NK-92 (cell line): ENCODE data around the gene MTNR1B.

Experiments used
- DNase-seq: peaks from one replicate; lab custom pipeline; 2025; ENCODE audit not compliant: unreplicated experiment; lab: John Stamatoyannopoulos, UW

The MTNR1B gene

DNA sequence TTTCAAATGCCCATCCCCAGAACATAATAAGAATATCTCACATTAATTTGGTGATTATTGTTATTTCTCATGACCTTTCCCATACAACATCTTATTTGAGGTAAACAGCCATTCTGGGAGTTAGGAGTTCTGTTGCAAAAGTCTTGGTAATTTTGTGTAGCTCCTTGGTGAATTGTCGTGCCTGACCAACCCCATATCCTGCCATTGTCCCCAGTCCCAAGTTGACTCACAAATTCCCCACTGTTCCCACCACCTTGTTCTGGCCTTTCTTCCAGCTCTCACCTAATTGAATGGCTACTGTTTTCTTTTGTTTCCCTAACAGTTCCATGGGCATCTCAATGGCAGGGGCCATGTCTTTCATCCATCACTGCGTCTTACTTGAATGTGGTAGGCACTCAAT lies 8.0 kb downstream of the MTNR1B start:
- DNase-seq: no peak

DNA sequence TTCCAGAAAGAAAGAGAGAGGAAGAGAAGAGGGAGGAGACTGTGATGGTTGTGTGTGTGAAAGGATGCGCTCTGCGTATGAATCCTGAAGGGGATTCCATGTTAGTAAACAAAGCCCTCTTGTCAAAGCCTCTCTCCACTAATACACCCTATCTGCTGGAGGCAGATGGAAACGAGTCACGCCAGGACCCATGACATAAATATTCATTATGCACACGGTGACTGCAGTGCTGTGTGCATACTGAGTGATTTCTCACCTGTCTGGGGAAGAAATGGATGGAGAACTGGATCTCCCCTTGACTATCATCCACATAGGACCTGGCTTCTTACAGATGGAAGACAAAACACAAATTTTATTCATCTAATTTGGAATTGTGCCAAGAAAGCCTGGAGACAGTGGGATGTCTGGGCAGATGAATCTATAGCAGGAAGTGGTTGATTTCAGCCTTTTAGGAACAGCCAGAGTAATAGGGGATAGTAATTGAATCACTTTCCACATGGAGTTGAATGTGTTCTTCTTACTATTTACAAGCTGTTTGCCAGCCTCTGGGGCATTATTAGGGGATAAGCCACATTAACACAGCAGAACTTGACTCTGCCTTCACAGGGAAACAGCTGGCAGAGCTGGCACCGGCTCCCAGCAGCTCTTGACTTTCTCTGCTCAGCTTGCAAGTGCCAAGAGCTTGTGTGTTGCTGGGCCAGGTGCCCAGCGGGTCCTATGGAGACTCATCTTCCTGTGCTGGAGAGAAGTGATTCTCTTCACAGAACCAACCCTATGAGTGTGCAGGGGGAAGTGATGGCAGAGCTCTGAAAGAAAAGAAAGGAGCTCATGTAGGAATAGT lies 9.0 kb downstream of the MTNR1B start:
- DNase-seq: no peak

DNA sequence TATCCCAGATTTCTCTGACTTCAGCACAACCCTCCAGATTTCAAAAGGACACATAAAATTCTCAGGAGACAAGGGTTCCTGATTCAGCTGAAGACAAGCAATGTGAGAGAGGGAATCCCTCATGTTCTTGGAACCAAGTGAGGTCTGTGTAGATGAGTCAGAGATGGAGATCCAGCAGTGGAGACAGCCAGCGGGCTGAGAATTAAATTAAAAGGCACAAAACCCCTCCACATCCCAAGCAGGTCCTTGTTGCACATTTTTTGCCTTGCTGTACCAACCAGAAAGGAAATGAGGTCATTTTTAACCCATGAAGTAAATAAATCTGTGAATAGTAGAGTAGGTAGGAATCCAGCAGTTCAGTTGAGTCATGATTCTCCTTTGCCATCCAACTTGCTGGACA lies 9.7 kb downstream of the MTNR1B start:
- no peak for DNase-seq

DNA sequence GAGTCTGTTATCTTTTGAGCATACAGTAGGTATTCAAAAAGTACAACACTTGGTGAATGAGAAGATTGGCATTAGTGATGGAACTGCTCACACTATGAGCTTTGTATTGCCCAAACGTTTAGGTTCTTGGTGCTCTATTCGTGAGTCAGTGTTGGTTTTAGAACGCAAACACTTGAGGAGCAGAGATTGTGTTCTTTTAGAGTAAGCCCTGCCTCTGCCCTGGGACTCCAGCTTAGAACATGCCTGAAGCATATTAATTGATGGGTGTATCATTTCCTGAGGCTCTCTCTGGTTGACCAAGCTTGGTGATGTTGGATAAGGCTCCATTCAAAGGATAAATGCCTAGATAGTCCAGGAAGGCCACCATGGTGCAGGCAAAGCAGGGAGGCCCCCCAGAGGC lies 10.9 kb downstream of the MTNR1B start:
- no peak for DNase-seq

DNA sequence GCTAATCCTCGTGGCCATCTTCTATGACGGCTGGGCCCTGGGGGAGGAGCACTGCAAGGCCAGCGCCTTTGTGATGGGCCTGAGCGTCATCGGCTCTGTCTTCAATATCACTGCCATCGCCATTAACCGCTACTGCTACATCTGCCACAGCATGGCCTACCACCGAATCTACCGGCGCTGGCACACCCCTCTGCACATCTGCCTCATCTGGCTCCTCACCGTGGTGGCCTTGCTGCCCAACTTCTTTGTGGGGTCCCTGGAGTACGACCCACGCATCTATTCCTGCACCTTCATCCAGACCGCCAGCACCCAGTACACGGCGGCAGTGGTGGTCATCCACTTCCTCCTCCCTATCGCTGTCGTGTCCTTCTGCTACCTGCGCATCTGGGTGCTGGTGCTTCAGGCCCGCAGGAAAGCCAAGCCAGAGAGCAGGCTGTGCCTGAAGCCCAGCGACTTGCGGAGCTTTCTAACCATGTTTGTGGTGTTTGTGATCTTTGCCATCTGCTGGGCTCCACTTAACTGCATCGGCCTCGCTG lies 12.1 kb downstream of the MTNR1B start:
- DNase-seq: no peak

DNA sequence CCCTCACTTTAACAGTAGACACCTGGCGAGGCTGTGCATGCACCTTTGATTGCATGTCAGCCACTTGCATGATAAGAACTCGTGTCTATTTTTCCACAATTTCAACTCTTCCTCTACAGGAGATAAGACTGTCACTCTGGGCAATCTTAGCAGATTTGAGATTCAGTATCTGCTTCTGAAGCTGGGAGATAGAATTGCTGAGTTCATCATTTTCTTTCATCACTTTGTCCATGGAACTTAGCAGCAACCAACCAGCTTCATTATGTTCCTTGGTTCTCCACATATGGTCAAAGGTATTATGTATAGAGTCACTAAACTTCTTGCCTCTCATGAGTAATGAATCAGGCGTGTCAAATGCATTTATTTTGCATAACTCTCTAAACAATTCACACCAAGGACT lies 17.1 kb downstream of the MTNR1B start:
- no peak for DNase-seq

DNA sequence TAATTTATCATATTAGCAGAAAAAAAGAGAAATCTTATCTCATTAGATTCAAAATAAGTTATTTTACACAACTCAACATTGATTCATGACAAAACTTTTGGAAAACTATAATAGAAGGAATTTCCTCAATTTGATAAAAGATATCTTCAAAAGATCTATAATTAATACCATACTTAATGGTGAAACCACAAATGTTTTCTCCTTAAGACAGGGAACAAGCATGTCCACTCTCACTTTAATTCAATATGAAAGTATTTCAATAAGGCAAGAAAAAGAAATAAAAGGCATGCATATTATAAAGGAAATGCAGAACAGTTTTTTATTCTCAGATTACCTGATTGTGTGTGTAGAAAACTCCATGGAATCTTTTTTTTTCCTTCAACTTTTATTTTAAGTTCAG lies 23.6 kb downstream of the MTNR1B start:
- DNase-seq: no peak

DNA sequence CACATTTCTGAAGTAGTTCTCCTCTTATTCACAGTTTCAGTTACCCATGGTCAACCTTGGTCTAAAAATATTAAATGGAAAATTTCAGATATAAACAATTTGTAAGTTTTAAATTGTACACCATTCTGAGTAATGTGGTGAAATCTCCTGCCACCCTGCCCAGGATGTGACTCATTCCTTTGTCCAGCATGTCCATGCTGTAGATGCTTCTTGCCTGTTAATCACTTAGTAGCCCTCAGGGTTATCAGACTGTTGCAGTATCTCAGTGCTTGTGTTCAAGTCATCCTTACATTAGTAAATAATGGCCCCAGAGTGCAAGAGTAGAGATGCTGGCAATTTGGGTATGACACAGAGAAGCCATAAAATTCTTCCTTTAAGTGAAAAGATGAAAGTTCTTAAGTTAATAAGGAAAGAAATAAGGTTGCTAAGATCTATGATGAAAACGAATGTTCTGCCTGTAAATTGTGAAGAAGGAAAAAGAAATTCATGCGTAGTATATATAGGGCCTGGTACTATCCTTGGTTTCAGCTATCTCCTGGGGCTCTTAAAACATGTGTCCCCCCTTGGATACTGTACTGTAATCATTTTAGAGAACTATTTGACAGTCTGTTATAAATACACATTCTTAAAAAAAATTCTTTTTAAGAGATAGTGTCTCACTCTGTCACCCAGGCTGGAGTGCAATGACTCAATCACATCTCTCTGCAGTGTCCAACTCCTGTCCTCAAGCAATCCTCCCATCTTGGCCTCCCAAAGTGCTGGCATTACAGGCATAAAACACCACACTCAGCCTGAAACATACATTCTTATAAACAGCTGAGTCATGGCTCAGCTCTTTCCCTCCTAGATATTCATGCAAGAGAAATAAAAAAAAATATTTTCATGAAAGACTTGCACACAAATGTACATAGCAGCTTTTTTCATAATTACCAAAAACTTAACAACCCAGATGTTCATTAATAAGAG lies 31.3 kb downstream of the MTNR1B start:
- DNase-seq: no peak

DNA sequence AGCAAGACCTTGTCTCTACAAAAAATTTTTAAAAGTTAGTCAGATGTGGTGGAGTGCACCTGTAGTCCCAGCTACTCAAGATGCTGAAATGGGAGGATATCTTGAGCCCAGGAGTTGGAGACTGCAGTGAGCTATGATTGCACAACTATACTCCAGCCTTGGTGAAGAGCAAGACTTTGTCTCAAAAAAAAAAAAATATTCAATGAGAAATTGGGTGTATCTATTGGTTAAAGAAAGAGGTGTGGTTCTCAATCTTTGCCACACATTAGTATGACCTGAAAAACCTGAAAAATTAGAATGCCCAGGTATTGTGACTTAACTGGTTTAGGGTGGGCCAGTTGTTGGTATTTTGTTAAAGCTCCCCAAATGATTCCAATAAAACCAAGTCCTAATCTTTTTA lies 32.4 kb downstream of the MTNR1B start:
- no peak for DNase-seq

DNA sequence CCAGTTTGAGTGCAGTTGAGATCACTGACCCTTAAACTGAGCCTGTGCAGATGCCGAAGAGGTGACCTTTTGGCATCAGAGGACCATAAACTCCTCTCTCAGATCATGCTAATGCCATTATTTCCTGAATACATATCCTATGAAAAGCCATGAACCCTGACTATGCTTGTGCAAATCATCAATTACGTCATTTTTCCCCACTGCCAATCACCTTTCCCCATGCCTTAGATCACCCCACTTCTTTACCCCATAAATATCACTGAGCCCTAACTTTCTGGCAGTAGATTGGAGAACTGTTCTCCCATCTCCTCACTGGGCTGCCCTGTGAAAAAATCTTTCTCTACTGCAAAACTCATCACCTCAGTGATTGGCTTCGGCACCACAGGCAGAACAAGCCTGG lies 32.9 kb downstream of the MTNR1B start:
- no peak for DNase-seq

DNA sequence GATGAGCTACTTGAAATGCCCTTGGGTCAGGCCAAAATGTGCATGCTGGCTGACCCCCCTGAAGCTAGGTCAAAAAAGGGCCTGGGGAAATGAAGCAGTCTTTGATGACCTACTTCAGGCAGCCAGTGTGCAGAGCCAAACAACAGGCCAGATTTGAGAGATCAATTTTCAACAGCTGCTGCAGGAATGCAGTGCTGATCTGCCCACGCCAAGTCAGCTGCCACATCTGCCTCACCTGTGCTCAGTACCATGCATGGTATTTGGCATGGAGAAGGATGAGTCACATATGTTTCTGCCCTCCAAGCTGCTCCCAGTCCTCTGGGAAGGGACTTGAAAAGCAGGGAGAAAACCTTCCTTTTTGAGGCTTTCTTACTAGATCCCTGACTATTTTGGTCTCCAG lies 35.8 kb downstream of the MTNR1B start:
- DNase-seq: no peak

DNA sequence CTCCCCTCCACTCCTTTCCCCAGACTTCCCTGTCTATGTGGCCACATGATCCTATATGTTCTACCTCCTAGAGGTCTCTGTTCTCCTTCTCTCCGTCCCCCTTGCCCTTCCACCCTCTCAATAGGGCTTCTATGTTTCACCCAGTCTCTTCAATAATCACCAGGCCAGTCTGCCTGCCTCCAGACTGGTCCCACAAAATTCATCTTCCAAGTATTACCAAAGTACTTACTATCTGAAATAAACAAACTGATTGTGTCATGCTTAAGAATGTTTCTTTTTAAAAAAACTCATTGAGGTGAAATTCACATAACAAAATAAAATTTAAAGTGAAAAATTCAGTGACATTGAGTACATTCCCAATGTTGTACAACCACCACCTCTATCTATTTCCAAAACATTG lies 44.2 kb downstream of the MTNR1B start:
- no peak for DNase-seq

DNA sequence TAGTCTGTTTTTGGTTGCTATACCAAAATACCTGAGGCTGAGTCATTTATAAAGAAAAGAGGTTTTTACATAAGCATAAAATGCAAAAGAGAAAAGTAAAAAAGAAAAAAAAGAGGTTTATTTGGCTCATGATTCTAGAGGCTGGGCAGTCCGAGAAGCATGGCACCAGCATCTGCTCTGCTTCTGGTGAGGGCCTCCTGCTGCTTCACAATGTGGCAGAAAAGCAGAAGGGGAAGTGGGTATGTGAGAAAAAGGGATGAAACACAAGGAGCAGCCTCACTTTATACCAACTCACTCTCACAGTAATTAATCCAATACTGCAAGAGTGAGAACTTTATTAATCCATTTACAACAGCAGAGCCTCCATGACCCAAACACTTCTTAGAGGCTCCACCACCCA lies 47.1 kb downstream of the MTNR1B start:
- no peak for DNase-seq

DNA sequence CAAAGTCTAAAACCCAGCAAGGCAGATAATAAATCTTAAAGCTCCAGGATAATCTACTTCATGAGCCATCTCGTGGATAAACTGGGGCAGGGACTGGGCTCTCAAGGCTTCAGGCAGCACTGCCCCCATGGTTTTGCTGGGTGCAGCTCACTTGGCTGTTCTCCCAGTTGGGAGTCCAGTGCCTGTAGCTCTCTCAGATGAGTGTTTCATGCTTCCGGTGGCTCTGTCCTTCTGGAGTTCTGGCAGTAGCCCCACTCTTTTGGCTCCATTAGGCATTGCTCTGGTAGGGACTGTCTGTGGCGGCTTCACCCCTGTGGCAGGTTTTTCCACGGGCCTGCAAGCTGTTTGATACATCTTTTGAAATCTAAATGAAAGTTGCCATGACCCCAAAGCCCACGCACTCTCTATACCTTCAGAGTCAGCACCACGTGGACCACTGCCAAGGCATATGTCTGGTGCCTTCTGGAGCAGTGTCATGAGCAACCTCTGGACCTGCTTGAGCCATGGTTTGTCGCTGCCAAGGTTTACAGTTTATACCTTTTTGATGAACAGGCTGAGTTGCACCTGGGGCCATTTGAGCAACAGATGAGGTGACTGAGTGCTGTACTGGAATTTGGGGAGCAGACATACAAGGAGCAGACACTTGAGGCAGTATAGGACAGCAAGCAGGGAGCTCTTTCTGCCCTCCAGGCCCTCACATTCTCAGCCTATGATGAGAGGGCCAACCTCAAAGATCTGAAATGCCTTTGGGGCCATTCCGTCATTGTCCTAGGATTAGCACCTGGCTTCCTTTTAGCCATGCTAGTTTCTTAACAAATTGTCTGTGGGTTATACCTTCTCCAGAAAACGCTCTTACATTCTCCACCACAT lies 48.6 kb downstream of the MTNR1B start:
- no peak for DNase-seq

DNA sequence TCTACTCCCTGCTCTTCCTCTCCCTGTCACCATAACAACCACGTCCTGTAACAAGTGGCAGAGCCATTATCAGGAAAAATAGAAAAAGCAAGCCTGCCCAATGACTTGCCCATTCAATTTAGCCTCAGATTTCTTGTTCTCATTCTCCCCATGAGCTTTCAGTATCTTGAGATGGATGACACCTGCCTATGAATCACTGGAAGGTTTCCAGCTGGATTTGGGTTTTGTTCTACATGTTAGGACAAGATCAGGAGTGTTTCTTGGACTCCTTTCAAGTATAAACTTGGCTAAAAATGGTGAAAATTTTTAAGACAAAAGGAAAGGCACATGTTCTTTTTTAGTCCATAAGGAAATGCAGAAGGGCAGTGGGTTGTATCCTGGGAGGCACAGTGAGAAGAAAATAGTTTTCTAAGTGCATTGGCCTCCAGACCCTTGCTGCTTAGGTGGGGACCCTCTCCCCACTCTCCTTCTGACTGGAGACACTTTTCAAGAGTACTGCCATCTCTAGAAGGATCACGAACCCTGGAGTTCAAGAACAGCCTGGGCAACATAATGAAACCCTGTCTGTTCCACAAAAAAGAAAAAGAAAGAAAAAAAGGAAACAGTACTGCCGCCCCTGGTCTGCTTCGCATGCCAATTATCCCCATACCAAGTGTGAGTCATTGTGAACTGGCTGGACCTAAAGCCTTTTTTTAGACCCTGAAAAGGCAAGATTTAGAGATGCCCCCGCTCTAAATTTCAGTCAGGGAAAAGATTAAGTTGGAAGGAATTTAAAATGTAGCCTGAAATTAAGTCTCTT lies 51.0 kb downstream of the MTNR1B start:
- DNase-seq: no peak

DNA sequence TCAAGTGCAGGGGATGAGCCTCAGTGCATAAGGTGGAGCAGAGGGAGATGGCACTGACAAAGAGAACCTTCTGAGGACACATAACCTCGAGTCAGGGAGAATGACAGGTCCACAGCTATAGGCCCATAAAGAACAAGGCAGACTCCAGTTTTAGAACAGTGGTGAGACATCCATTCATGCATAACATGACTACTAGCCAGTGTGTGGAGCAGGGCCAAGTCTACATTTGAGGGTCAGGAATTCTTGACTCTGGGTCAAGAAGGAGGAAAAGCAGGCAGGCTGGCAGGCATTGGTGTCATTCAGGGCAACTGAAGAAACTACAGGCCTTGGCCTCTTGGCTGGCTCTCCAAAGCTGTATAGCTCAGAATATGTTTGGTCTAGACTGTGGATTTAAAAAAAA lies 54.9 kb downstream of the MTNR1B start:
- no peak for DNase-seq

DNA sequence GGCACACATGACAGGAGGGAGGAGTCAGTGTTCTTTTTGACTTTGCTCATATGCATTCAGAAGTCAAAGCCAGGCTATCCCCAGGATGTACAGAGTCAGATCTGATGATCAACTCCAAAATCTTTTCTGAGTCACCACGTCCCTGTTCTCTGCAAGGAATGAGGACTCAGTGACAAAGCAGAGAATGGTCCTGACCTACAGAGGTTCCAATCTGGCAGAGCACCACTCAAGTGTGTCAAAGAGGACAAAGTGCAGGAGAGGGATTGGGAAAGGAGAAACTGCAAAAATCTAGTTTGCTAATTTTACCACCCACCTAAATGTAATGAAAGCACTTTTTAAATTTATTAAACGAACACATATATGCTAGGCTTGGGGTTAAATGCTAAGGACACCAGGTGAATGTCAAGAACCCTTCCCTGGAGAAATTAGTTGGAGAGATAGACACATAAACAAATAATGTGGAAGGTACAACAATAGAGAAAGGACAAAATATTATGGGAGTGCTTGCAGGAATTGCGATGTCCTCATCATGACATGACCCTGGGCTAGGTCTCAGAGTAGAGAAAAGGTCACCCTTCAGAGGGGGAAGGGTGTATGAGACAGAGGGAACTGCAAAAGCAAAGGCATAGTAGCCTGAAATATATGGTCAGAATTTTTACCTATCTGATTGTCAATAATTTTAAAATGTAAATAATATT lies 56.3 kb downstream of the MTNR1B start:
- no peak for DNase-seq

DNA sequence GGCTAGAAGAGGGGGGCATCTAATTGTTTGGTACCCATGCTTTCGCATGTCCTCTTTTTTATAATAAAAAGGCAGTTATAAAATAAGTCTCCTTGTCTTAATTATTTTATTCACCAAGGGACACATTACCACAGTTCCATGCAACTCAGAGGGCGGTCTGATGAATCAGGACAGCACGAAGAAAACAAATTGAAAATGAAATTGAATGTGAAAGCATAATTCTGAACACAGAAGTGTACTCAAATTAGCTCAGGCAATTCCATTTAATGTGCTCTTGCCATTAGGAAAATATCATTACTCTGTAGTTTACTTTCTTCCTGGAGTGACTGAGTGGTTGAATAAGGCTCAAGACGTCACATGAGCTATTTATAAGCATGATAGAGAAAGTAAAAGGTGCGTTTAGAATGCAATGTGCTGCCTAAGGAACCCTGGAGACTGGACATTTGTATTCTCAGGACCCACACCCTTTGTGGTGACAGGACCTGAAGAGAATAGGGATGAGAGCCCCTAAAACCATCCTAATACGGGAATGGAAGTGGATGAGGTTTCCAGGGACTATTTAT lies 59.6 kb downstream of the MTNR1B start:
- DNase-seq: no peak

DNA sequence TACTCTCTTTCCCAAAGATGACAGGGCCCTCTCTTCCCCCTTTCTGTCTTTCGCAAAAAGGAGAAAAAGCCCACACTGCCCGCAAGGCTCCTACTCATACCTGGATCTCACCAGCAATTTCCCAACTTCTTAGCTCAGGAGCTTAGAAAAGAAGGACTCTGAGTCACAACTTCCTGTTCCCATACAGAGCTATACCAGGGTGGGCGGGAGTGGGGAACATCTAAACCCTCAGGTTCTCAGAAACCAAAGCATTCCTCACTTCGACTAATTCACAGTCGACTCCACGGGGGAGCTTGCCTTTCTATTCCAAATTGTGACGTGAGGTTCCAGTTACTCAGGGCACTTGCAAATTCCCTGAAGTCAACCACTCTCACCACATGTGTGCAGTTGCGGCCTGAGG lies 61.9 kb downstream of the MTNR1B start:
- DNase-seq: no peak
